GM21423 (cell line): Measurements from ENCODE around the gene SPIRE1.
"Not testable (repeated sequence)": the region's sequence is repeated elsewhere in the genome, so short reads cannot be mapped to it uniquely, and the experiment has no call there.

ENCODE experiments used
- ATAC-seq: cut with Tn5 transposase; IDR thresholded peaks from one replicate; pipeline ENCODE4 v1.9.1; 2021; ENCODE audit warnings: mild to moderate bottlenecking, moderate library complexity; ENCODE audit not compliant: unreplicated experiment

SPIRE1 gene

DNA sequence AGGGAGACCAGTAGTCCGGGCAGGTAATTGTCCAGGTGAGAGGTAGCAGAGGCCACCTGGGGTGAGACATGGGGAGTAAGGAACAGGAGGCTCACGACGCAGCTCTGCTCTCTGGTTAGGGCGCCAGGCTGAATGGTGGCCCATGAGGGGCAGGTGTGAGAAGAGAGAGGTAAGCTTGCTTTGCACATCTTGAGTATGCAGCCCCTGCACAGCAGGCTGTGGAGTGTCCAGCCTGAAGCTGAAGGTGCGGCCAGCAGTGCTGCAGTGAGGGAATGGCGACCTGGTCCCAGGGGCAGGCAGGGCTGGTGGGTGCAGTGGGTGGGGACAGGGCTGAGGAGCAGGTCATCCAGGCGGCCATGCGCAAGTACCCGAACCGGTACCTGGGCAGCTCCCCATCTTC, 234.5 kb downstream of the SPIRE1 start:
- no peak for ATAC-seq

DNA sequence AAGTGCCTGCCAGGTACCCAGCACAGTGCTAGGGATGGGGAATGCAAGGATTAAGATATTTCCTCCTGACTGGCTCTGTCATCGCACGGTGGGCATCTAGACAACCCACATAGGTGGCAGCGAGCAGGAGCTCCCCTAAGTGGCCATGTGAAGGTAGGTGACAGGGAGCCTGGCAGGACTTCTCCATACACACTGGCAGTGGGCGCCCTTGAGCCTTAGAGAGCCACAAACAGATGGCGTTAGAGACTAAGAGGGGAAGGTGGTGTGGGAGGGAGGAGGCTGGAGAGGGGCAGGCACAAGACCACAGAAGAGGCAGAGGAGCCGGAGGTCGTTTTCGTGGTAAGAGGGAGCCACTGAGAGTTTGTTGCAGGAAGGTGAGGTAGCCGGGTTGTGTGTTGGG, 235.0 kb downstream of the SPIRE1 start:
- no peak for ATAC-seq

DNA sequence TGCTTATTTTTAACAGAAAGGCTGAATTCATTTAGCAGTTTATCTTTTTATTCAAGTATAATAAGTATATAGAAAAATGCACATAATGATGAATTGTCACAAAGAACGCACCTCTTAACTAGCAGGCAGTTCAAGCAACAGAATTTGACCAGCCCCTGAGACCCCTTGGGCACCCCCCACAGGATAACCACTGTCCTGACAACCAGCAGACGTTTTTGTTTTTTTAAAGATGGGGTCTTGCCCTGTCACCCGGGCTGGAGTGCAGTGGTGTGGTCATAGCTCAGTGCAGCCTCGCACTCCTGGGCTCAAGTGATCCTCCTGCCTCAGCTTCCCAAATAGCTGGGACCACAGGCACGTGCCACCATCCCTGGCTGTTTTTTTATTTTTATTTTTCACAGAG, 236.2 kb downstream of the SPIRE1 start:
- no peak for ATAC-seq

DNA sequence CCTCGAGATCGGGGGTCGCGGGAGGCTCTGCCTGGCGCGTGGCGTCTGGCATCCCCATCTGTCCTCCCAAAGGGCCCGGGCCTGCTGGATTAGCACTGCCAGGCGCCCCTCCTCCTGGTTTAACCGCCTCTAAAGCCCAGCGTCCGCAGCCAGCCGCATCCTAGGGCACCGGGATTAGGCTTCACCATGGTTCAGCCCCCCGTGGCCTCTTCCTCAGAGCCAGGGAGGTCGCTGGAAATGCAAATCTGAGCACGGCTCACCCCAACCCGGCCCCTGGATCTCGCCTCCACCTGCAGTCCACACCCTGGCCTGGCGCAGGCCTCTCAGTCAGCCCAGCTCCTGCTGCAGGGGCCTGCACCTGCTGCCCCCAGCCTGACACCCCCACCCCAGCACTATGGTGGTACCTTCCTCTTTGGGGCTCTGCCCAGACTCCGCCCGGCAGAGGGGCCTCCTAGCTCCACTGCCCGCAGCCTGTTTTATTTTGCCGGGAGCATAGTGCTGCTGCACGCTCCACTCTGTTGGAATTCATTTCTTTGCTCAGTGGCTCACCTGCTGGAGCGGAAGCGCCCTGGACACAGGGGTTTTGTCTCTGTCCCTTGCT, 237.0 kb downstream of the SPIRE1 start:
- ATAC-seq: no peak

DNA sequence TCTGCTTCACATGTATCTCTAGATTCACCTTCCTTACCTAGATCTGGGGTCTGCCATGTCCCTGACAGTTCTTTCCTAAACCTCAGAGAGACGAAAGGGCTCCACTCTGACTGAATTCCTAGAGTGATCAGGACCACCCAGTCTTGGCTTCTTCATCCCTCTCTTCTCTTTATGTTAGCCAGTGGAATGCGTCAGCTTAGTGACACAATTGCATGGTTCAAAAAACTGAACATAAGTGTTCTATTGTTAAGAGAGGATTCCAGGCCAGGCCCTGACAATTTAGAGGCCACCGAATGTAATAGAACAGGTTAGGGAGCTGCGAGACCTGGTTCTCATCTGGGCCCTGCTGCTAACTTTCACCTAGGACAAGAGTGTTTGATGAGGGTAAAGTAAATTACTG, 240.2 kb downstream of the SPIRE1 start:
- no peak for ATAC-seq

DNA sequence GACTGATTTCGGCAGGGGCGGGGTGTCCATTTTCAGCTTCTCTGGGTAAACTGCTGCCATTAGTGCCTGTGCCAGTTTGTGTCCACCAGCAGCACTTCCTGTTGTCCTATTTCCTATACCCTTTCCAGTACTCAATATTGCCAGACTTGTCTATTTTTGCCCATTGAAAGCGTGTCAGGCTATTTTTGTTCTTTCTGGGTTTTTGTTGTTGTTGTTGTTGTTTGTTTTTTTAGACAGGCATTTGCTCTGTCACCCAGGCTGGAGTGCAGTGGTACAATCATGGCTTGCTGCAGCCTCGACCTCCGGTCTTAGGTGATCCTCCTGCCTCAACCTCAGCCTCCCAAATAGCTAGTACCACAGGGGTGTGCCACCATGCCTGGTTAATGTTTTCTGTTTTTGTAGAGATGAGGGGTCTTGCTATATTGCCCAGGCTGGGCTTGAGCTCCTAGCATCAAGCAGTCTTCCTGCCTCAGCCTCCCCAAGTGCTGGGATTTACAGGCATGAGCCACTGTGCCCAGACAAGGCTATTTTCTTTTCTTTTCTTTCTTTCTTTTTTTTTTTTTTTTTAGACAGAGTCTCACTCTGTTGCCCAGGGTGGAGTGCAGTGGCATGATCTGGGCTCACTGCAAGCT, 241.7 kb downstream of the SPIRE1 start:
- ATAC-seq: no peak

DNA sequence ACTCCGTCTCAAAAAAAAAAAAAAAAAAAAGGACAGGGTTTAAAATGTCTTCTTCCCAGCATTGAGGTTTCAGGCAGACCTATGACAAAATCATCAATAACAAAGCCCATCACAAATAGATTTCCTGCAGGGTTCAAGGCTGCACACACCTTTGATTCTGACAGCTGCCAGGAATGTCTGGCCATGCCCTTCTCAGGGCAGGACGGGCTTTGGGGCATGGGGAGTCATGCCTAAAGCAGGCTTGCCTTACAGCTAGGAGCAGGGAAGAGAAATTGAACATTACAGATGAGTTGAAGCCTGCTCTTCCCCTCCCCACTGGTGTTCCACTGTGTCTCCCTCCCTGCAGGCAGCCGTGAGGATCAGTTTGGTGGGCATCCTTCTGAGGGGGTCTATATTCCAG, 246.5 kb downstream of the SPIRE1 start:
- no peak for ATAC-seq

DNA sequence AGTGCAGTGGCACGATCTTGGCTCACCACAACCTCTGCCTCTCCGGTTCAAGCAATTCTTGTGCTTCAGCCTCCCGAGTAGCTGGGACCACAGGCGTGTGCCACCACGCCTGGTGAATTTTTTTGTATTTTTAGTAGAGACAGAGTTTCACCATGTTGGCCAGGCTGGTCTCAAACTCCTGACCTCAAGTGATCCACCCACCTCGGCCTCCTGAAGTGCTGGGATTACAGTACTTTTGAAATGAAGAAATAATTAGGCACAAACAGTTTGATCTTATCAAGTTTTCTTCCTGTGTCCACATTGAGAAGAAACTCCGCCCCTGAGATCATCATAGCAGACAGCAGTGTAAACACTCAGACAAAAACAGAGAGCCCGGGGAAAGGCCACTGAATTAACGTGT, 247.2 kb downstream of the SPIRE1 start:
- ATAC-seq: not testable (repeated sequence)

DNA sequence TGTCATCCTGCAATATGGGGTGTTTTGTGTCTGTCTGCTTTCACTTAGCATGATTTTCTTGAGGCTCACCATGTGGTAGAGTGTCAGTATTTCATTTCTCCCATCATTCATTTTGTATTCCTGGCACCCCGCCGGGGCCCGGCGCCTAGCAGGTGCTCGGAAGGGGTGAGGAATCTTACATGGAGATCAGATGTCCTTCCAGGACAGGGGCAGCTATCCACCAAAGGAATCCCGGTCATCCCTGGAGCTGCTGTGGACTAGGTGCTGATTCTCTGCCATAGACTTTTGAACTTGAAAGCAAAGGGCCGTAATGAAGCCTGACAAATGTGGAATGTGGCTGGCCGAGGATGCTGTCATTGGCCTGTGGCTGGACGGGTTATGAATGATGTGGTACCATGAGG, 247.8 kb downstream of the SPIRE1 start:
- no peak for ATAC-seq

DNA sequence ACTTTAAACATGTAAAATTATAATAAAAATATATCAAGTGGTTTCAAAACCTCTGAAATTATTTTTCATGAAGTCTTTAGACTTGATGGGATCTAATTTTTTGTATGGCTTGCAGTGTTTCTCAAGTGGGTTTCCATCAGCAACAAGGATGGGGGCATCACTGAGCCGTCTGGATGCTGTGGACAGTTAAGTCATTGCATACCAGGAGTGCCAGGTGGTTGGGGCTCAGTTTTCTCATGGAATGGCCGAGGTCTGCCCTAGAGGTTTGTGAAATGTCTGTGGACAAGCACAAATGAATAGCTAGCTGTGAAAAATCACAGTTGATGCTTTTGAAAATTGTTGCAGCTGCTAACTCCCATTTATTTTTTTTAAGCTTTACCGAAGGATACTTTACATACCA, 248.4 kb downstream of the SPIRE1 start:
- ATAC-seq: no peak

DNA sequence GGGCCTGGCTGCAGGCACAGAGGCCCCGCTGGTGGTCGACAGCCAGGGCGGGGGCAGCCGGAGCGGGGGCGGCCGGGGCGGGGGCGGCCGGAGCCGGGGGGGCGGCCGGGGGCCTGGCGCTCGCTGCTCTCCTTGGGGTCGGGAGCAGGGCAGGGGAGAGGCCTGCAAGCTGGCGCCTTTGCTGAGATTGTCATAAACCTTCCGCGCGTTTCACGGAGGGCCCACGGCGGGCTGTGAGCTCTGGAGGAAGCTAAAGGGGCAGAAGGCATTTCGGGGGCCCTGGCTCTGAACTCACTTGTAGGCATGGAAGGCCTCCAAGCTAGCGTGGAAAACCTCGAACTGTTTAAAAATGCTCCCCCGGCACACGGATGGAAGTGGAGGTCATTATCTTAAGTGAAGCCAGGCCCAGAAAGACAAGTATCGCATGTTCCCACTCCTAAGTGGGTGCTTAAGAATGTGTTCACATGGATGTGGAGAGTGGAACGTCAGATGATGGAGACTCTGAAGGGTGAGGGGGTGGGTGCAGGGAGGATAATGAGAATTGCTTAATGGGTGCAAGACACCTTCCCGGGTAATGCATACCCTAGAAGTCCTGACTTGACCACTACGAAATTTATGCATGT, 249.5 kb downstream of the SPIRE1 start:
- ATAC-seq: no peak

DNA sequence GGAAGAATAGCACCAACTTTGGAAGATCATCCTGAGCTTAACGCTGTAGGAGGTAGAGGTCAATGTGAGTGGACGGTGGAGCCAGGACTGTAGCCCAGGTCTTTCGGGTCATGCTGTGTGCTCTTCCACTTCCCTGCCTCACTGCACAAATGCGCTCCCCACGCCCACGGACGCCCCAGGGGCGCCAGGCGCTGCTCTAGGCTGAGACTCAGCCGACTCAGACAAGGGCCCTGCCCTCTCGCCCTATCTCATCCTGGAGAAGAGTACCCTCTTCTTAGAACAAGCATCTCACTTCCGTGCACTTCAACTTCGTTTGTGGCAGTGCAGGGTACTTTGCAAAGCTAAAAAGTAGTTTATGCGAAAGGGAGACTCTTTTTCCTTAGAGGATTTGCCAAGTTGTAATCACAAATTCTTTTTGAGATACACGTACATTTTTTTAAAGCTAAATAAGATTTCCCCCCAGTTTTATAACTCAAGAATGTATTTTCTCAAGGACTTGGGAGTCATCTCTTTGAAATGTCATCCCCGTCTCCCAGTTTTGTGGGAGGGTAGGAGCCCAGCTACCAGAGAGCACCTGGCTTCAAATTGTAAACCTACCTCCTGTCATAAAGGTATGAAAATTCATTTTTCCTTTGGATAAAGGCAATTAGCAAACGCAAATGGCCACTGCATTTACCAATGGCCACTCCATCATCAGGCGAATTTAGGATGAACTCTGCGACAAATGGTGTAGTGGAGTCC, 251.4 kb downstream of the SPIRE1 start:
- ATAC-seq: no peak

DNA sequence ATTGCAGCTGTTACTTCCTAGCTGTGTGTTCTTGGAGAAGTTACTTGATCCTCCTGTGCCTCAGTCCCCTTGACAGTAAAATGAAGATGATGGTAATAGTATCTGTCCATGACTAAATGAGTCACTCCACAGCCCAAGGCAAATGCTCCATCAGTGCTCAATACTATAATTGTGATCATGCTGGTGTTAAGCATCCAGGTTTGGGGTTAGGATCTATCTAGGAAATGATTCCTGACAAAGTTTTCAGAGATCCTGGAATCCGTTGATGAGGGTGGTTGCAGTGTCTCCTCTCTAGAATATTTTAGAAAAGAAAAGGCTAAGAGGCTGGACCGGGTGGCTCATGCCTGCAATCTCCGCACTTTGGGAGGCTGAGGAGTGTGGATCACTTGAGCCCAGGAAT, 252.8 kb downstream of the SPIRE1 start:
- no peak for ATAC-seq

DNA sequence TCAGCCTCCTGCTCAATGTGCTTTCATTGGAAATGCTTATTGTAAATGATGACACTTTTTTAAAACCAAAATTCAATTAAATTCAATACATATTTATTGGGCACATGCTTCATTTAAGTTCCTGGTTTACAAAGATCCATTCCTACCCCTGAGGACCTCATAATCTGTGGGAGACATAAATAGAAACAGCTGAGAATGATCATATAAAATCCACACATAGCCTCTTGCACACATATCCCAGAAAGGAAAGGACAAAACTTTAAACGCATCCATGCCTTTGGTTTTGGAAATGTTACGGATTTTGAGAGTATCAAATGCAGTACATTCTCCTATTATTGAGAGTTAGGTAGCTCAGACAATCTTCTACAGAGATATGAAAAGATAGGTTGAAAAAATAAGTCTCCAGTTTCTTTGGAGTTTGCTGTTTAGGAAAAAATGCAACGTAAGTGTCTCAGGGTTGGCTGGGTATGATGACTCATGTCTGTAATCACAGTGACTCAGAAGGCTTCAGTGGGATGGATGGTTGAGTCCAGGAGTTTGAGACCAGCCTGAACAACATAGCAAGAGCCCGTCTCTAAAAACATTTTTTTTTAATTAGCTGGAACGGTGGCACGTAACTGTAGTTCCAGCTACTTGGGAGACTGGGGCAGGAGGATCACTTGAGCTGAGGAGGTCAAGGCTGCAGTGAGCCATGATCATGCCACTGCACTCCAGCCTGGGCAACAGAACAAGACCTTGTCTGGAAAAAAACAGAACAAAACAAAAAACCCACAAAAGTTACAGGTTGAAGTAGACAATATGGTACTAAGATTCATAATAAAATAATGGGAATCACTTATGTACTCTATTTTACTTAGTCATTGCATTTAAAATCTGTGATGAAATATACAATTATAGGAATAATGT, 254.1 kb downstream of the SPIRE1 start:
- ATAC-seq: no peak

DNA sequence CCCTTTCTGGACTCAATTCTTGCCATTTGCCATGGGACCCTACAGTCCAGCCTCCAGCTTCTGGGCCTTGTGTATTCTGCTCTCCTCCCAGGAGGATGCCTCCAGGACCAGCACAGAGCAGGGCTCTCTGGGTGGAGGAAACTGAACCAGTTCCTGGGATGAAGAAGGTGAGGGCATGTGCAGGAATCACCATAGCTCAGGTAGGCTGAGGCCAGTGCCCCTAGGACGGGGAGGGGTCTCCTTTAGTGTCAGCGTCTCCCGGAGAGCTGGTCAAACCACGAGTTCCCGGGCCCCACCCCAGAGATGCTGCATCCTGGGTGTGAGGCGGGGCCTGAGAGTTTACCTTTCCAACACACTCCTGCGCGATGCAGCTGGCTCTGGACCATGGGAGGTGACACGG, 256.0 kb downstream of the SPIRE1 start:
- no peak for ATAC-seq

DNA sequence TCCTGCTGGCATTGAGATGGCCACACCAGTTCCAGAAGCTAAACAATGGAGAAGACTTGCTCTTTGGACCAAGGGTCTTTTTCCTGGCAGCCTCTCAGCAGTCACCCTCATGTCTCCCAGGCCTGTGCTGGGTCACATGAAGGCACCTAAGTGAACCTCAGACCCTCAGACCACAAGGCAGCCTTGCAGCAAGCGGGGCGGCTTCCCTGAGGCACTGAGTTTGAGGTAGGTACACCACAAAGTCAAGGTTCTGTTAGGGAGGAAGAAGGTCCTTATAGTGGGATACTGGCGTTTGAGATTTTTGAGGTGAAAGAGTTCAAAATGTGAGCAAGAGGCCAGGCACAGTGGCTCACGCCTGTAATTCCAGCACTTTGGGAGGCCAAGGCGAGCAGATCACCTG, 258.7 kb downstream of the SPIRE1 start:
- ATAC-seq: no peak

DNA sequence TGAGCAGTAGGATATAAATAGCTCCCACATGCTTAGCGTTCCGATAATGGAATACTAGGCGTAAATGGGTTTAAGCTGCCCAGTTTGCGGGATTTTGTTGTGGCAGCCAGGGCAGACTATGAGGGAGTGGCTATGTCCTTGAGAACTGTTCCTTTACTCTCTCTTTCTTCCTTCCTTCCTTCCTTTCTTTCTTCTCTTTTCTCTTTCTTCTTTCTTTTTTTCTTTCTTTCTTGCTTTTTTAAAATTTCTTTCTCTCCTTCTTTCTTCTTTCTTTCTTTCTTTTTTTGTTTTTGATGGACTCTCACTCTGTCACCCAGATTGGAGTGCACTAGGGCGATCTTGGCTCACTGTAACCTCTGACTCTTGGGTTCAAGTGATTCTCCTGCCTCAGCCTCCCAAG, 259.3 kb downstream of the SPIRE1 start:
- no peak for ATAC-seq

DNA sequence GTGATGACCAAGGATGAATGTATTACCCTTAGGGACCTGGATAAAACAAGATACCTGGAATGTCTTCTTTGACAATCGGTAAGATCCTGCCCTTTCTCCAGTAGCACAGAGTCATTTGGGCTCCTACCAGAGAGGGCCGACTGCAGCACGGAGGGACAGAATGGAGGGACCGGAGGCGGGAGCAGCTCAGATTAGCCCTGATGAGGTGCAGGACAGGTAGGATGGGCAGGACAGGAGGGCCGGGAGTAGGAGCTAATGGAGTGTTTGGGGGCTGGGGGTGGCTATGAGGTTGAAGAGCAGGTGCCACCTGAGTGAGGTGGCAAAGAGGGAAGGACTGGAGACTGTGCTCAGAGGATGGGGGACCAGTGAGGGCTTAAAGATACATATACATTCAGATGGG, 260.1 kb downstream of the SPIRE1 start:
- ATAC-seq: no peak

DNA sequence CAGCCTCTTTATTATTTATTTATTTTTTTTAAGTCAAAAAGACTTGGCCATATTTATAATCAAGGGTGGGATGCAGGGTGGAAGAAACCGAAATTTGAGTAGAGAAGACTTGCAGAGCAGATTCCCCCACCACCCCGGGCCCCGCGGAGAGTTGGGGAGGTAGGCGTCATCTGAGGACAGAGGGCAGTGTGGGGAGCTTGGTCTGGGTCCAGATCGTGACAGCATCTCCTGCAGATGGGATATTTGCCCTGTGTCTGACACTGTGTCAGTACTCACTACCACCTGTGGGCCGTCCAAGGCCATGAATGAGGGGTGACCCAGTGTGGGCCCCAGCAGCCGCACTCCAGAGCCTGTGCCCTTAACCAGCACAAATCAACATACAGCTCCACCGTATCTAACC, 260.7 kb downstream of the SPIRE1 start:
- no peak for ATAC-seq
